Measurements from ENCODE around the gene RPS15.

Gene RPS15

GRCh38 chr19:1459479-1459878 is 21.3 kb downstream of the RPS15 start:
- H3K27ac ChIP-seq (ENCODE audit: low read depth, low read length), result no peak overlapping the region
- H3K9me3 ChIP-seq (ENCODE audit: control insufficient read depth in 5 of 5, low read length in 5 of 5), result no peaks in the 10 kb centered on the region
- peaks cover 19 to 29% (median 27%) of the 10 kb centered on the region in 5 donors for H3K27me3 ChIP-seq (ENCODE audit: control insufficient read depth in 5 of 5, insufficient read depth in 4 of 5, low read length in 5 of 5)
- no peak overlapping the region for H3K9ac ChIP-seq (ENCODE audit: low read length in 5 of 5)
- peaks cover 0 to 17% (median 13%) of the 10 kb centered on the region in 5 donors for H3K4me1 ChIP-seq (ENCODE audit: control insufficient read depth in 5 of 5, insufficient read depth in 5 of 5, low read length in 5 of 5)
- H3K4me3 ChIP-seq (ENCODE audit: low read depth in 1 of 5, low read length in 5 of 5), result no peak overlapping the region
- H3K36me3 ChIP-seq (ENCODE audit: control insufficient read depth in 5 of 5, insufficient read depth in 5 of 5, low read length in 5 of 5), result peaks cover 0 to 17% (median 7%) of the 10 kb centered on the region in 5 donors

GRCh38 chr19:1460033-1460995 is 22.1 kb downstream of the RPS15 start:
- H3K27me3 ChIP-seq (ENCODE audit: control insufficient read depth in 5 of 5, insufficient read depth in 4 of 5, low read length in 5 of 5), result peaks cover 22 to 29% (median 28%) of the 10 kb centered on the region in 5 donors
- H3K9ac ChIP-seq (ENCODE audit: low read length in 5 of 5), result no peak overlapping the region
- no peaks in the 10 kb centered on the region for H3K9me3 ChIP-seq (ENCODE audit: control insufficient read depth in 5 of 5, low read length in 5 of 5)
- H3K27ac ChIP-seq (ENCODE audit: low read depth, low read length), result no peak overlapping the region
- H3K4me1 ChIP-seq (ENCODE audit: control insufficient read depth in 5 of 5, insufficient read depth in 5 of 5, low read length in 5 of 5), result peaks cover 0 to 13% (median 10%) of the 10 kb centered on the region in 5 donors
- peaks cover 0 to 17% (median 7%) of the 10 kb centered on the region in 5 donors for H3K36me3 ChIP-seq (ENCODE audit: control insufficient read depth in 5 of 5, insufficient read depth in 5 of 5, low read length in 5 of 5)
- H3K4me3 ChIP-seq (ENCODE audit: low read depth in 1 of 5, low read length in 5 of 5), result no peak overlapping the region

- Histone ChIP-seq H3K27me3 (ENCODE audit: control insufficient read depth in 5 of 5, insufficient read depth in 4 of 5, low read length in 5 of 5) (peaks cover 13 to 30% (median 26%) of the 10 kb centered on the region in 5 donors), H3K4me3 (ENCODE audit: low read depth in 1 of 5, low read length in 5 of 5) (no peak overlapping the region), H3K9ac (ENCODE audit: low read length in 5 of 5) (no peak overlapping the region), H3K27ac (ENCODE audit: low read depth, low read length) (no peak overlapping the region), H3K36me3 (ENCODE audit: control insufficient read depth in 5 of 5, insufficient read depth in 5 of 5, low read length in 5 of 5) (peaks cover 0 to 17% (median 7%) of the 10 kb centered on the region in 5 donors), H3K4me1 (ENCODE audit: control insufficient read depth in 5 of 5, insufficient read depth in 5 of 5, low read length in 5 of 5) (peaks cover 0 to 16% (median 11%) of the 10 kb centered on the region in 5 donors), H3K9me3 (ENCODE audit: control insufficient read depth in 5 of 5, low read length in 5 of 5) (no peaks in the 10 kb centered on the region)
Measured at GRCh38 chr19:1461862-1462261, 23.7 kb downstream of the RPS15 start.

- peak overlapping the region in 1 of 5 donors; percentile 18 for H3K4me3 ChIP-seq (ENCODE audit: low read depth in 1 of 5, low read length in 5 of 5)
- H3K36me3 ChIP-seq (ENCODE audit: control insufficient read depth in 5 of 5, insufficient read depth in 5 of 5, low read length in 5 of 5), result peaks cover 0 to 9% (median 5%) of the 10 kb centered on the region in 5 donors
- H3K27me3 ChIP-seq (ENCODE audit: control insufficient read depth in 5 of 5, insufficient read depth in 4 of 5, low read length in 5 of 5), result peaks cover 29 to 44% (median 37%) of the 10 kb centered on the region in 5 donors
- no peak overlapping the region for H3K27ac ChIP-seq (ENCODE audit: low read depth, low read length)
- no peak overlapping the region for H3K9ac ChIP-seq (ENCODE audit: low read length in 5 of 5)
- H3K4me1 ChIP-seq (ENCODE audit: control insufficient read depth in 5 of 5, insufficient read depth in 5 of 5, low read length in 5 of 5), result peaks cover 0 to 50% (median 39%) of the 10 kb centered on the region in 5 donors
- no peaks in the 10 kb centered on the region for H3K9me3 ChIP-seq (ENCODE audit: control insufficient read depth in 5 of 5, low read length in 5 of 5)
Measured at GRCh38 chr19:1465191-1466016, 27.2 kb downstream of the RPS15 start.

- H3K4me1 ChIP-seq (ENCODE audit: control insufficient read depth in 5 of 5, insufficient read depth in 5 of 5, low read length in 5 of 5), result peaks cover 0 to 56% (median 45%) of the 10 kb centered on the region in 5 donors
- H3K4me3 ChIP-seq (ENCODE audit: low read depth in 1 of 5, low read length in 5 of 5), result peak overlapping the region in 1 of 5 donors; percentile 18
- peaks cover 0 to 3% (median under 1%) of the 10 kb centered on the region in 5 donors for H3K36me3 ChIP-seq (ENCODE audit: control insufficient read depth in 5 of 5, insufficient read depth in 5 of 5, low read length in 5 of 5)
- H3K27me3 ChIP-seq (ENCODE audit: control insufficient read depth in 5 of 5, insufficient read depth in 4 of 5, low read length in 5 of 5), result peaks cover 31 to 50% (median 41%) of the 10 kb centered on the region in 5 donors
- H3K9me3 ChIP-seq (ENCODE audit: control insufficient read depth in 5 of 5, low read length in 5 of 5), result no peaks in the 10 kb centered on the region
- H3K27ac ChIP-seq (ENCODE audit: low read depth, low read length), result no peak overlapping the region
- H3K9ac ChIP-seq (ENCODE audit: low read length in 5 of 5), result no peak overlapping the region
Measured at GRCh38 chr19:1466018-1466460, 27.8 kb downstream of the RPS15 start.

- Histone ChIP-seq H3K36me3 (ENCODE audit: control insufficient read depth in 5 of 5, insufficient read depth in 5 of 5, low read length in 5 of 5) (no peaks in the 10 kb centered on the region), H3K9ac (ENCODE audit: low read length in 5 of 5) (no peak overlapping the region), H3K27me3 (ENCODE audit: control insufficient read depth in 5 of 5, insufficient read depth in 4 of 5, low read length in 5 of 5) (peaks cover 37 to 56% (median 47%) of the 10 kb centered on the region in 5 donors), H3K4me1 (ENCODE audit: control insufficient read depth in 5 of 5, insufficient read depth in 5 of 5, low read length in 5 of 5) (peaks cover 0 to 62% (median 51%) of the 10 kb centered on the region in 5 donors), H3K4me3 (ENCODE audit: low read depth in 1 of 5, low read length in 5 of 5) (peak overlapping the region in 2 of 5 donors; percentile 10 to 15), H3K9me3 (ENCODE audit: control insufficient read depth in 5 of 5, low read length in 5 of 5) (no peaks in the 10 kb centered on the region), H3K27ac (ENCODE audit: low read depth, low read length) (no peak overlapping the region)
Measured at GRCh38 chr19:1466461-1467214, 28.4 kb downstream of the RPS15 start.

GRCh38 chr19:1467215-1467489 is 29.0 kb downstream of the RPS15 start:
- Histone ChIP-seq H3K9me3 (ENCODE audit: control insufficient read depth in 5 of 5, low read length in 5 of 5) (no peaks in the 10 kb centered on the region), H3K9ac (ENCODE audit: low read length in 5 of 5) (no peak overlapping the region), H3K36me3 (ENCODE audit: control insufficient read depth in 5 of 5, insufficient read depth in 5 of 5, low read length in 5 of 5) (no peaks in the 10 kb centered on the region), H3K4me1 (ENCODE audit: control insufficient read depth in 5 of 5, insufficient read depth in 5 of 5, low read length in 5 of 5) (peaks cover 0 to 67% (median 53%) of the 10 kb centered on the region in 5 donors), H3K27me3 (ENCODE audit: control insufficient read depth in 5 of 5, insufficient read depth in 4 of 5, low read length in 5 of 5) (peaks cover 42 to 61% (median 53%) of the 10 kb centered on the region in 5 donors), H3K27ac (ENCODE audit: low read depth, low read length) (no peak overlapping the region), H3K4me3 (ENCODE audit: low read depth in 1 of 5, low read length in 5 of 5) (peak overlapping the region in 2 of 5 donors; percentile 10 to 15)

- peaks cover 48 to 67% (median 58%) of the 10 kb centered on the region in 5 donors for H3K27me3 ChIP-seq (ENCODE audit: control insufficient read depth in 5 of 5, insufficient read depth in 4 of 5, low read length in 5 of 5)
- H3K4me3 ChIP-seq (ENCODE audit: low read depth in 1 of 5, low read length in 5 of 5), result peak overlapping the region in 2 of 5 donors; percentile 15 to 46
- no peaks in the 10 kb centered on the region for H3K36me3 ChIP-seq (ENCODE audit: control insufficient read depth in 5 of 5, insufficient read depth in 5 of 5, low read length in 5 of 5)
- no peak overlapping the region for H3K9ac ChIP-seq (ENCODE audit: low read length in 5 of 5)
- peaks cover 0 to 69% (median 53%) of the 10 kb centered on the region in 5 donors for H3K4me1 ChIP-seq (ENCODE audit: control insufficient read depth in 5 of 5, insufficient read depth in 5 of 5, low read length in 5 of 5)
- no peaks in the 10 kb centered on the region for H3K9me3 ChIP-seq (ENCODE audit: control insufficient read depth in 5 of 5, low read length in 5 of 5)
- no peak overlapping the region for H3K27ac ChIP-seq (ENCODE audit: low read depth, low read length)
Measured at GRCh38 chr19:1467490-1468273, 29.5 kb downstream of the RPS15 start.

Measured in subcutaneous abdominal adipose tissue (tissue), 5 donors.